Calu3 (cell line): Measurements from ENCODE around the gene PLEKHA5. TPM values are rescaled to one million over a fixed set of nuclear protein-coding genes. Genes with fewer than 3 reads are reported as not detected.

Experiments
- BruUV-seq: library from RNA; stranded (reverse); fragments of 400-500 nt; replicated peaks from 2 replicates; lab custom pipeline; 2021; lab: Mats Ljungman, UMichigan
- CTCF ChIA-PET: fragments of 300-600 bp; sonication (Branson Sonifier 250); formaldehyde crosslinking; loops from one replicate; lab custom pipeline; 2022; ENCODE audit warnings: antibody characterized with exemption; lab: Charles Lee
- DNase-seq: peaks from one replicate; pipeline ENCODE4 v3.0.0; 2022
- H3K27ac Mint-ChIP-seq: one replicate; pipeline ENCODE4 v1.8.0; 2022; ENCODE audit warnings: mixed read lengths; ENCODE audit not compliant: unreplicated experiment
- H3K27me3 Mint-ChIP-seq: one replicate; pipeline ENCODE4 v1.8.0; 2022; ENCODE audit warnings: mixed read lengths; ENCODE audit not compliant: unreplicated experiment
- H3K36me3 Mint-ChIP-seq: one replicate; pipeline ENCODE4 v1.8.0; 2022; ENCODE audit warnings: mild to moderate bottlenecking, moderate library complexity, mixed read lengths; ENCODE audit not compliant: insufficient read depth, unreplicated experiment
- H3K4me1 Mint-ChIP-seq: one replicate; pipeline ENCODE4 v1.8.0; 2022; ENCODE audit warnings: mild to moderate bottlenecking, low read depth, mixed read lengths; ENCODE audit not compliant: unreplicated experiment
- H3K4me3 Mint-ChIP-seq: one replicate; pipeline ENCODE4 v1.8.0; 2022; ENCODE audit warnings: mild to moderate bottlenecking, low read depth, moderate library complexity, mixed read lengths; ENCODE audit not compliant: unreplicated experiment
- H3K9me3 Mint-ChIP-seq: one replicate; pipeline ENCODE4 v1.8.0; 2022; ENCODE audit warnings: low read depth, mixed read lengths; ENCODE audit not compliant: unreplicated experiment
- intact Hi-C: fragments of 100-400 bp; cut with micrococcal nuclease; formaldehyde crosslinking; loops from one replicate; pipeline ENCODE4 v1.10.0; 2022; ENCODE audit not compliant: unreplicated experiment
- total RNA-seq: library from RNA; stranded (reverse); gene quantifications from 2 replicates; pipeline ENCODE4 v1.2.3, GENCODE V29; 2022
- TF ChIP-seq, protein P1 (sequence below): fragments of 200-600 bp; IDR thresholded peaks from one replicate; pipeline ENCODE4 v1.8.0; 2022; ENCODE audit warnings: antibody characterized with exemption; ENCODE audit not compliant: unreplicated experiment

Gene PLEKHA5
- total RNA-seq, 1 experiment from 2014 or later = 57.9 TPM

DNA sequence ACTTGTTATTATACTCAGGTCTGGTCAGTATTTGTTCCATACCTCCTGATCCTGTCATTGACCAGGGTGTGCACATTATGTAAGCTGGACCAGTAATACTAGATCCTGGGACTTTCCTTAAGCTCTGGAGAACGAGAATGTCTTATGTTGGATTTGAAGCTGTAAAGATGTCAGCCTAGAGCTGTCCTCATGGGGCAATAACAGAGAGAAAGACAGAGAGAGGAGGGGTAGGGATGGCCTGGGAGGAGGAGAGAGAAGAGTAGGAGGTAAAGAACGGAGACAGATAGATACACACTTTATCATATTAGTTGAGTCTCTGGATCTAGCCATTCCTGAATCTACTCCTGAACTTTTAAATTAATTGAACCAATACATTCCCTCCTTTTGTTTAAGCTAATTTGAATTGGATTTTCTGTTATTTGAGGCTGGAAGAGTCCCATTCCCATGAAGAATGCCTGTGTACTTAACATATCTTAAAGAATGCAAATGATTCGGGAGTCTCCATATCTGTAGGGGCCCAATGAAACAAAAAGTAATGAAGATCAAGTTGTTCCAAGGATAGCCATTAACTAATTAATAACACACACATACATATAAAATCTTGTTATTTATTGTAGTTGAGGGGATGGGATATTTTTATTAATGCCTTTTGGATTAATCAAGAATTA is 55.9 kb downstream of the PLEKHA5 start:
- no peaks in the 10 kb centered on the region for H3K9me3 Mint-ChIP-seq
- TF ChIP-seq, protein P1, sequence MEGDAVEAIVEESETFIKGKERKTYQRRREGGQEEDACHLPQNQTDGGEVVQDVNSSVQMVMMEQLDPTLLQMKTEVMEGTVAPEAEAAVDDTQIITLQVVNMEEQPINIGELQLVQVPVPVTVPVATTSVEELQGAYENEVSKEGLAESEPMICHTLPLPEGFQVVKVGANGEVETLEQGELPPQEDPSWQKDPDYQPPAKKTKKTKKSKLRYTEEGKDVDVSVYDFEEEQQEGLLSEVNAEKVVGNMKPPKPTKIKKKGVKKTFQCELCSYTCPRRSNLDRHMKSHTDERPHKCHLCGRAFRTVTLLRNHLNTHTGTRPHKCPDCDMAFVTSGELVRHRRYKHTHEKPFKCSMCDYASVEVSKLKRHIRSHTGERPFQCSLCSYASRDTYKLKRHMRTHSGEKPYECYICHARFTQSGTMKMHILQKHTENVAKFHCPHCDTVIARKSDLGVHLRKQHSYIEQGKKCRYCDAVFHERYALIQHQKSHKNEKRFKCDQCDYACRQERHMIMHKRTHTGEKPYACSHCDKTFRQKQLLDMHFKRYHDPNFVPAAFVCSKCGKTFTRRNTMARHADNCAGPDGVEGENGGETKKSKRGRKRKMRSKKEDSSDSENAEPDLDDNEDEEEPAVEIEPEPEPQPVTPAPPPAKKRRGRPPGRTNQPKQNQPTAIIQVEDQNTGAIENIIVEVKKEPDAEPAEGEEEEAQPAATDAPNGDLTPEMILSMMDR = no peak
- intact Hi-C loops = loop anchor here (5.0 kb wide), 1 partner anchor 53 kb away; no protein-coding TSS in a partner anchor
- no peak overlapping the region for H3K4me3 Mint-ChIP-seq
- no TSS peak for BruUV-seq
- CTCF ChIA-PET = interaction anchor here (0.6 to 0.9 kb wide), 2 partner anchors 38 to 716 kb away, joined by 3 to 9 read pairs; no protein-coding TSS in a partner anchor
- peaks cover 49% of the 10 kb centered on the region for H3K4me1 Mint-ChIP-seq
- DNase-seq = no peak
- H3K27me3 Mint-ChIP-seq = no peaks in the 10 kb centered on the region
- H3K27ac Mint-ChIP-seq = peak overlapping the region; percentile 8
- peaks cover 4% of the 10 kb centered on the region for H3K36me3 Mint-ChIP-seq

DNA sequence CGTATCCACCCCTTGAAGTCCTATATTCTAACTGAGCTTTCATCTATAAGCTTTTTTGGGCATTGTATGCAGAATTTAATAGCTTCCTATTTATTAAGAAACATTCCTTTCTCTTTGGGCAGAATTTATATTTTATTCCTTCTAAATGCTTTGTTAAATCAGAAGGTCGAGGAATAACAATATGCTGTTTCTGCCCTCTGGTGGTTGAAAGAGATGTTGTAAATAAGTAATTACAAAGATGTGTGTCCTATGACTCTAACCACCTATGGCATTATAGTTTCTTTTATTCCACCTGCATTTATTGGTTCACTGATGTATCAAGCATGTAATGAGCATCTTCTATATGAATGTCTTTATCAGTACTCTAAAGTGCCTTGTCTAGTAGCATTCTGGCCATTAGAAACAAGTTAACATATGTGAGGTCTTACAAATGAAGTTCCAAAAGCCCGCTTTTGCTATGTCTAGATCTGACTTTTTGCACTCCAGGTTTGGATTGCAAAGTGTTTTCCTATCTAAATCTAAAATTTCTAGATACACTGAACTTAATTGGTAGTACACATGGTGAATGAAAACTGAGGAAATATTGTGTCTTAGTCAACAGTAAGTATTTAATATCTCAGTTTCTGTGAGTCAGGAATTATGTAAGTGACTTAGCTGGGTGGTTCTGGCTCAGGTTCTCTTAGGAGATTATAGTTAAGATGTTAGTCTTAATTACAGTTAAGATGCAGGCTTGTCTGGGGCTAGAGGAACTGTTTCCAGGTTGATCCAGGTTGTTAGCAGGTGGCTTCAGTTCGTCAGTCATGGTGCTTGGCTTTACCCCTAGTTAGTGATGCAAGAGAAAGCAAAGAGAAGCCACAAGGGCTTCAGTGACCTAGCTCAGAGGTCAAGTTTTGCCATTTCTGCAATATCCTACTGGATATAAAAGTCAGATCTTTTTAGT is 57.5 kb downstream of the PLEKHA5 start:
- CTCF ChIA-PET = interaction anchor here (0.9 kb wide), 1 partner anchor 36 kb away, joined by 9 read pairs; no protein-coding TSS in a partner anchor
- H3K4me3 Mint-ChIP-seq = no peak overlapping the region
- H3K9me3 Mint-ChIP-seq = no peaks in the 10 kb centered on the region
- BruUV-seq = no TSS peak
- DNase-seq = peak; percentile 17
- peaks cover 64% of the 10 kb centered on the region for H3K4me1 Mint-ChIP-seq
- peak overlapping the region; percentile 36 for H3K27ac Mint-ChIP-seq
- no peaks in the 10 kb centered on the region for H3K27me3 Mint-ChIP-seq
- TF ChIP-seq, protein P1 = peak; percentile 45
- intact Hi-C loops = loop anchor here (1.0 to 5.0 kb wide), 2 partner anchors 55 to 326 kb away; no protein-coding TSS in a partner anchor
- H3K36me3 Mint-ChIP-seq = peaks cover 4% of the 10 kb centered on the region

DNA sequence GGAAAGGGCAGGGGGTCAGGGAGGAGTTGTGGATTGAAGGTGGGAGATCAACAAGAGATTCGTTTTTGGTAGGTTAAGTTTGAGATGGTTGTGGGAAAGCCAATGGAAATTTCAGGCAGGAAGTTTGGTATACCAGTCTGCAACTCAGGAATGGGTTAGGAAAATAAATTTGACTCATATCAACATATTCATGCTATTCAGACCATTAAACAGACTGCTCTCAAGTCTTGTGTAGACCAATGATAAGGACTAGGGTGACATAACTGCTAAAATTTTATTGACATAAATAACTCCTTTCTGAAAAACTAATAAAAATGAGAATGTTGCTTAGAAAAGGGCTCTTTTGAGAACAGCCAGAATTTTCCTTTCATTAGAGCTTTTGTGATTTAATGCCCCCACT is 60.0 kb downstream of the PLEKHA5 start:
- CTCF ChIA-PET = interaction anchor here (0.6 kb wide), 1 partner anchor 489 kb away, joined by 6 read pairs; no protein-coding TSS in a partner anchor
- Mint-ChIP-seq H3K27me3 (no peaks in the 10 kb centered on the region), H3K4me1 (peaks cover 58% of the 10 kb centered on the region), H3K27ac (peak overlapping the region; percentile 25), H3K9me3 (no peaks in the 10 kb centered on the region), H3K4me3 (no peak overlapping the region), H3K36me3 (peaks cover 4% of the 10 kb centered on the region)
- BruUV-seq = no TSS peak
- intact Hi-C loops = loop anchor here (5.0 kb wide), 1 partner anchor 57 kb away; no protein-coding TSS in a partner anchor
- TF ChIP-seq, protein P1 = no peak
- no peak for DNase-seq

DNA sequence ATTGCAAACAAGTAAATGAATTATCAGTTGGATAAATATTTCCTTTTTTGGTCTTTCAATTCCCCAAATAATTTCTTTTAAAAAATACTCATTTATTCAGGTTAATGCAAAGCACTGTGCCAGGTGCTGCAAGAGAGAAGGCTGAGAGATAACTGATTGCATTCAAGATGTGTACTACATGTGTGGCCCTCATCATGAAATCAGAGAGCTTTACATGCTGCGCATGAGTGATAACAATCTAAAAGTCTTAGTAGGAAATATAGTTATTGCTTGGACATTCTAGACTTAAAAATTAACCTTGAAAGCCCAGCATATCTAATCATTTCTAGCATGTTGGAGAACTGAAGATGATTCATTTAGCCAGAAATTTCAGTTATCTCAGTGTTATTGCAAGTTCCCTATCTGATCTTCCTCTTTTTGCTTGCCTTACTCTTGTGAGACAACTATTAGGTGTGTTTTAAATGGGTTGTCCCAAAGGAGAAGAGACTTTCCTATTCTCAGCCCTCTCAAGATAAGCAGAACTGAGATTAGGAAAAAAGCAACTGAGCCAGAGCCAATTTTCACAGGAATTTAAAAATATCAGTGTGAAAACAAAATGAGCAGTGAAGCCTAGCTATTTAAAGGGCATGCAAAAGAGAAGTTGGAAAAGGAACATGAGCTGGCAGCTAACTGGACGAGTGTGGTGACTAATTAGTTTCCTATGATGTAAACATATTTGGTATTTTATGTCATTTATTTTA is 60.9 kb downstream of the PLEKHA5 start:
- TF ChIP-seq, protein P1 = no peak
- CTCF ChIA-PET = no interaction called here
- BruUV-seq = no TSS peak
- no peak overlapping the region for H3K27ac Mint-ChIP-seq
- H3K36me3 Mint-ChIP-seq = peaks cover 4% of the 10 kb centered on the region
- H3K4me1 Mint-ChIP-seq = peaks cover 49% of the 10 kb centered on the region
- H3K27me3 Mint-ChIP-seq = no peaks in the 10 kb centered on the region
- no peaks in the 10 kb centered on the region for H3K9me3 Mint-ChIP-seq
- no peak for DNase-seq
- intact Hi-C loops = no loop called here
- no peak overlapping the region for H3K4me3 Mint-ChIP-seq
